ENCODE measurements around the gene SLC38A3.

GRCh38 chr3:50210510-50211367 is 5.7 kb downstream of the SLC38A3 start:
- TF ChIP-seq POLR2A (IDR thresholded peaks at IDR 0.05) = no peak
- TF ChIP-seq, protein P1, sequence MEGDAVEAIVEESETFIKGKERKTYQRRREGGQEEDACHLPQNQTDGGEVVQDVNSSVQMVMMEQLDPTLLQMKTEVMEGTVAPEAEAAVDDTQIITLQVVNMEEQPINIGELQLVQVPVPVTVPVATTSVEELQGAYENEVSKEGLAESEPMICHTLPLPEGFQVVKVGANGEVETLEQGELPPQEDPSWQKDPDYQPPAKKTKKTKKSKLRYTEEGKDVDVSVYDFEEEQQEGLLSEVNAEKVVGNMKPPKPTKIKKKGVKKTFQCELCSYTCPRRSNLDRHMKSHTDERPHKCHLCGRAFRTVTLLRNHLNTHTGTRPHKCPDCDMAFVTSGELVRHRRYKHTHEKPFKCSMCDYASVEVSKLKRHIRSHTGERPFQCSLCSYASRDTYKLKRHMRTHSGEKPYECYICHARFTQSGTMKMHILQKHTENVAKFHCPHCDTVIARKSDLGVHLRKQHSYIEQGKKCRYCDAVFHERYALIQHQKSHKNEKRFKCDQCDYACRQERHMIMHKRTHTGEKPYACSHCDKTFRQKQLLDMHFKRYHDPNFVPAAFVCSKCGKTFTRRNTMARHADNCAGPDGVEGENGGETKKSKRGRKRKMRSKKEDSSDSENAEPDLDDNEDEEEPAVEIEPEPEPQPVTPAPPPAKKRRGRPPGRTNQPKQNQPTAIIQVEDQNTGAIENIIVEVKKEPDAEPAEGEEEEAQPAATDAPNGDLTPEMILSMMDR (IDR thresholded peaks at IDR 0.05) = no peak

Measured in uterus (tissue), 2 donors.